ENCODE results near the gene ORAI3.

The ORAI3 gene

DNA sequence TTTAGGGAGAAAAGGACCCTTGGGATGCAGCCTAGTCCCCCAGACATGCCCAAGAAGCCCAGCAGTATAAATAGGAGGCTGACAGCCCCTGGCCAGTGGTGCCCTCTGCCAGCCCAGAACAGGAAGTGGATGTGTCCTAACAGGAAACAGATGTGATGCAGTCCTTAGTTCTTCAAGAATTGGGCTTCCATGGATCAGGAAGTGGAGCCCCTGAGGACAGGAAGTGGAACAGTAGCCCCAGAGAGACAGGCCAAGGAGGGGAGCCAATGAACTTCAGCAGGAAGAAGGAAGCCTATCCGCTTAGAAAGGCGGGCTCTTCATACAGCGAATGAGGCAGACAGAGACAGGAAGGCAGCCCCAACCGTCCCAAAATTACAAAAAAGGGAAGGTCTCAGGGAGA lies 45.3 kb upstream of the ORAI3 start:
- TF ChIP-seq, protein P1, sequence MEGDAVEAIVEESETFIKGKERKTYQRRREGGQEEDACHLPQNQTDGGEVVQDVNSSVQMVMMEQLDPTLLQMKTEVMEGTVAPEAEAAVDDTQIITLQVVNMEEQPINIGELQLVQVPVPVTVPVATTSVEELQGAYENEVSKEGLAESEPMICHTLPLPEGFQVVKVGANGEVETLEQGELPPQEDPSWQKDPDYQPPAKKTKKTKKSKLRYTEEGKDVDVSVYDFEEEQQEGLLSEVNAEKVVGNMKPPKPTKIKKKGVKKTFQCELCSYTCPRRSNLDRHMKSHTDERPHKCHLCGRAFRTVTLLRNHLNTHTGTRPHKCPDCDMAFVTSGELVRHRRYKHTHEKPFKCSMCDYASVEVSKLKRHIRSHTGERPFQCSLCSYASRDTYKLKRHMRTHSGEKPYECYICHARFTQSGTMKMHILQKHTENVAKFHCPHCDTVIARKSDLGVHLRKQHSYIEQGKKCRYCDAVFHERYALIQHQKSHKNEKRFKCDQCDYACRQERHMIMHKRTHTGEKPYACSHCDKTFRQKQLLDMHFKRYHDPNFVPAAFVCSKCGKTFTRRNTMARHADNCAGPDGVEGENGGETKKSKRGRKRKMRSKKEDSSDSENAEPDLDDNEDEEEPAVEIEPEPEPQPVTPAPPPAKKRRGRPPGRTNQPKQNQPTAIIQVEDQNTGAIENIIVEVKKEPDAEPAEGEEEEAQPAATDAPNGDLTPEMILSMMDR (IDR thresholded peaks at IDR 0.05; ENCODE audit: low read depth, low read length): no peak; the same call in 1 of the 2 replicates
- no peak for DNase-seq (ENCODE audit: extremely low read depth, low read depth)

DNA sequence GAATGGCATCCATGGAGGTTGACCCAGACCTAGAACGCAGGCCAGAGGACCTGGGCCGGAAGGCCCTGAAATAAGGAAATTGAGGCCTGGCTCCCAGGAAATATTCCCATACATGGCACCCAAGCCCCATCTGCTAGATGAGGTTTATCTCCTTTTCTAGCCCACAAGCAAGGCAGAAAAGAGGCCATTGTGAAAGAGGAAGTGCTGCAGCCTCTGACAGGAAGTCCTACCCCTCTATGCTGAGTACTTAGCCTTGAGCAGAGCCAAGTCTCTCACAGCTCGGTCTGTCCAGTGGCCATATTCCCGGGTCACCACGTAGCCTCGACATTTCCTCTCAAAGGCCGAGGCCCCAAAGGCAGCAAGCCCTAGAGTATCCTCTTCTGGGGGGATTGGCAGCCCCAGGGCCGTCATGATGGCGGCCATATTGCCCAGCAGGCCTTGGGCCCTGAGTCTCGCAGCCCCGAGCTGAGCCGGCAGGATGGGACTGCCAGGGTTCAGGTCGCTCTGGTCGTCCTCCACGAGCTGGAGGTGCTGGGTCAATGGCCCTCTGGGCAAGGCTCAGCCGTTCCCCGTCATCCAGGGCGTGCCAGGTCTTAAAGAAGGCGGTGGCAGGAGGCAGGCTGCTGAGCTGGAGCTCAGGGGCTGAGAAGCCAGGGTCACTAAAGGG lies 44.6 kb upstream of the ORAI3 start:
- DNase-seq (ENCODE audit: extremely low read depth, low read depth): no peak
- TF ChIP-seq, protein P1 (IDR thresholded peaks at IDR 0.05; ENCODE audit: low read depth, low read length): no peak

DNA sequence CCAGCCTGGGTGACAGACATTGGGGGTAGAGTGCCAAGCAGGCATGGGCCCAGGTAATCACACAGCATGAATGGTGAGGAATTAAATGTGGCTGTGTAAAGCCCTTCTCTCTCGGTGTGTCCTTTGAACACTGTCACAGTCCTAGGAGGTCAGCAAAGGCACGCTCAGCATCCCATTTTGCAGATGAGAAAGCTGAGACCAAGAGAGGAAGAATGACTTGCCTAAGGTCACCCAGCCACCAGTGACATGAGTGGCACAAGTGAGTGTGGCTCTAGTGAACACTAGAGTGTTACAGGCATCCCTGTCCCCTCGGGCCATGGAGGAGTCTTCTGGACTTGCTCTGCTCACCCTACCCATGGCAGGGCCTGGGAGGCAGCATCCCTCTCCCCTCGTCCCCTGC lies 41.8 kb upstream of the ORAI3 start:
- TF ChIP-seq, protein P1 (IDR thresholded peaks at IDR 0.05; ENCODE audit: low read depth, low read length): no peak
- DNase-seq (ENCODE audit: extremely low read depth, low read depth): no peak

DNA sequence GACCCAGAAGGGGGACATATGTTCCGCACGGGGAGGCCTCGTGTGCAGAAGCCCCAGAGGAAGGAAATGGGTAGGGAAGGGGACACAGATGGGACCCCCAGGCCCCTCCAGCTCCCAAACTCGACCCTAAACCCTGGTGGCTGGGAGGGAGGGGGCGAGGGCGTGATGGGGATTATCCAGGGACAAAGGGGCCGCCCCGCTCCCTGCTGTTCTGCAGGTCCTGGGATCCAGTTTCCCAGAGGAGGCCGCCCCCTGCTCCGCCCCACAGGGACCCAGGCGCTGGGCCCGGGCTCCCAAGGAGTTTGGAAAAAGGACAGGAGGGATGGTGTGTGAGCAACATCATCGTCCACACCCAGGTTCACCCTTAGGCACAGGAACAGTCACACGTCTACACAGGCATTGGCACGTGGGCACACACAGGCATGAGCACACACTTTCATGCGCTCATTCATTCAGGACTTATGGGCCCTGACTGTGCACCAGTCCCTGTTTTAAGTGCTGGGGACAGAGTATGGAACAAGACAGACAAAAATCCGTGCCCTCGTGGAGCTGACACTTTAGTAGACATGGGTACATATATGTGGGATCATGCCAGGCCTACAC lies 38.3 kb upstream of the ORAI3 start:
- TF ChIP-seq, protein P1 (IDR thresholded peaks at IDR 0.05; ENCODE audit: low read depth, low read length): no peak
- no peak for DNase-seq (ENCODE audit: extremely low read depth, low read depth)

DNA sequence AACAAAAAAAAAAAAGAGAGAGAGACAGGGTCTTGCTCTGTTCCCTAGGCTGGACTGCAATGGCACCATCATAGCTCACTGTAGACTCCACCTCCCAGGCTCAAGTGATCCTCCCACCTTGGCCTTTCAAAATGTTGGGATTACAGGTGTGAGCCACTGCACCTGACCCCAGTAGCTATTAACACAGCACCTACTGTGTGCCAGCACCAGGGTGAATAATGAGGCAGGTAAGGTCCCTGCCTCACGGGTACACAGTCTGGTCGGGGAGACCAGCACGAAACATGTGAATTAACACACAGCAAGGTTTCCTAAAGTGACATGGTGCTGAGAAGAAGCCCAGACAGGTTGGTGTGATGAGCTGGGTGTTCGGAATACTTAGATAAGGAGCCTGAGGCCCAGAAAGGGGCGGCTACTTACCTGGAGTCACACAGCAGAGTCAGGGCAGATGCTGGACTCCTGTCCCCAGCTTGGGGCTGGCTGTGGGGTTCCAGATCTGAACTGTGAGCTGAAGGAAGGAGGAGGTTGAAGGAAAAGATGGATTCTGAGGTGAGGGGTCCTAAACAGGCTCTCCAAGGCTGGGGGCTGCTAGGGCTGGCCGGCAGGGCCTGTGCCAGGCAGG lies 36.0 kb upstream of the ORAI3 start:
- no peak for DNase-seq (ENCODE audit: extremely low read depth, low read depth)
- TF ChIP-seq, protein P1 (IDR thresholded peaks at IDR 0.05; ENCODE audit: low read depth, low read length): no peak

DNA sequence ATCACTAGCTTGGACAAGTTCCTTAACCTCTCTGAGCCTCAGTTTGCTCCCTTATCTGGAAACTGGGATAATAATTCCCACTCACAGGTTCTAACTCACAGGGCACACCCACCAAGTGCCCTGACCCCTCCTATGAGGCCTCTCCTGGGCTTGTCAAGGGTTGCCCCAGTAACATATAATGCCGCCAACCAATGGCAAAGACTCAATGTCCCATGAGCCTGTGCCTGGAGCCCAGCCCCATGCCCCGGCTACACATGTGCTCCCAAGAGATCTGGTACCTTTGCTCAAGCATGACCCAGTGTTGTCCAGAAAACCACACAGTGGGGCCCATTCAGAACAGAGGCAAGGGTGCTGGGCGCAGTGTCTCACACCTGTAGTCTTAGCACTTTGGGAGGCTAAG lies 34.0 kb upstream of the ORAI3 start:
- TF ChIP-seq, protein P1 (IDR thresholded peaks at IDR 0.05; ENCODE audit: low read depth, low read length): no peak

DNA sequence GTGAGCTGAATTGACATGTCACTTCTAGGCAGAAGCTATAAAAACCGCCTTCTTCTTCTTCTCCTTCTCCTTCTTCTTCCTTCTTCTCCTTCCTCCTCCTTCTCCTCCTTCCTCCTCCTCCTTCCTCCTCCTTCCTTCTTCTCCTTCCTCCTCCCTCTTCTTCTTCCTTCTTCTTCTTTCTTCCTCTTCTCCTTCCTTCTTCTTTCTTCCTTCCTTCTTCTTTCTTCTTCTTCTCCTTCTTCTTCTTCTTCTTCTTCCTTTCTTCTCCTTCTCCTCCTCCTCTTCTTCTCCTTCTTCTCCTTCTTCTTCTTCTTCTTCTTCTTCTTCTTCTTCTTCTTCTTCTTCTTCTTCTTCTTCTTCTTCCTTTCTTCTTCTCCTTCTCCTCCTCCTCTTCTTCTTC lies 30.3 kb upstream of the ORAI3 start:
- TF ChIP-seq, protein P1 (IDR thresholded peaks at IDR 0.05; ENCODE audit: low read depth, low read length): no peak
- DNase-seq (ENCODE audit: extremely low read depth, low read depth): no peak

More for the DNA sequence above, 34.0 kb upstream of the ORAI3 start:
- DNase-seq (ENCODE audit: extremely low read depth, low read depth): no peak
